ENCODE results near the gene TPD52L1.

The TPD52L1 gene

DNA sequence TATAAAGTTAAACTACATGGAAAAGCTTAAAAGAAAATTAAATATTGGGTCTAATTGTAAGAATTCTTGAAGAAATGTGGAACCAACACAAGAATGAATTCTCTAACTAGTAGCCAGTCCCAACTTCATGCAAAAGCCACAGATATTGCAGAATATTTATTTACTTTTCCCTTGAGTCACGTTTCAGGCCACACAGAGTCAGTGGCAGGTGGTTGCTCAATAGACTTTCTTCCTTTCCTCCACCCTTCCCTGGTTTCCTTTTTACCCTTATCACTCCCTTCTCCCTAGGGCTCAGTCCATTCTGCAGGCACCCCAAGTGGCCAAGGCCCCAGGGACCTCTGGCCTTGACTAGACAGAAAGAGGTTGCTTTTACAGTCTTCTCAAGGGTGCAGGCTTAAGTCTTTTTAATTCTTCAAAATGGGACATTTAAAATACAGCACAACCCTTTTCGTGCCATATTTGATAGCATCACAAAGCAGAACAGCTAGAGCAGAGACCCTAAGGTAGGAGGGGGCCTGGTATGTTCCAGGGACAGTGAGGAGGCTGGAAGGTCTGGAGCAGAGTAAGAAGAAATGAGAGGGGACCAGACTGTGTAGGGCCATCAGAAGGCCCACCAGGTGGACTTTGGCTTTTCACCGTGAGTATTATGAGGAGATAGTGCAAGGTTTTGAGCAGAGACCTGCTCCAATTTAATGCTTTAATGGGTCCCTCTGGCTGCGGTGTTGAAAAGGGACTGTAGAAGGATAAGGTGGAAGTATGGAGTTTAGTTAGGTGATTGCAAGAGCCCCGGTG lies 83.2 kb downstream of the TPD52L1 start:
- DNase-seq (ENCODE audit: low read depth in 2 of 2): no peak

GRCh38 chr6:125237764-125238163 lies 84.2 kb downstream of the TPD52L1 start:
- DNase-seq (ENCODE audit: low read depth in 2 of 2): no peak

- no peak for DNase-seq (ENCODE audit: low read depth in 2 of 2)
Measured at GRCh38 chr6:125245109-125245508, 91.5 kb downstream of the TPD52L1 start.

- no peak for DNase-seq (ENCODE audit: low read depth in 2 of 2)
Measured at GRCh38 chr6:125245523-125246264, 92.1 kb downstream of the TPD52L1 start.

GRCh38 chr6:125246566-125246965 lies 93.0 kb downstream of the TPD52L1 start:
- no peak for DNase-seq (ENCODE audit: low read depth in 2 of 2)

DNA sequence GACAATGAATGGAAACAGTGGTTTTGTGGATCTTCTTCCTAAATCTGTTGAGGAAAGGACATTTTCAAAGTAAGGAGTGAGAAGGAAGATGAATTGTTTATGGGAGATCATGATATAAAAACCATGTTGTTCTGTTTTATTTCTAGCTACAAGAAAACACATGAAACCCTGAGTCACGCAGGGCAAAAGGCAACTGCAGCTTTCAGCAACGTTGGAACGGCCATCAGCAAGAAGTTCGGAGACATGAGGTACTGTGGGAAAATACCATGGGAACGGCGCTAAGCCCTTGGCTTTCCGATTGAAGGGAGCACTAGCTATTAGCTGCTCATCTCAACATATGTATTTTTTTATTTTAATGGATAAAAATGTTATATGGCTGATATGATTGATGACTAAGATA lies 94.6 kb downstream of the TPD52L1 start:
- DNase-seq (ENCODE audit: low read depth in 2 of 2): no peak

DNA sequence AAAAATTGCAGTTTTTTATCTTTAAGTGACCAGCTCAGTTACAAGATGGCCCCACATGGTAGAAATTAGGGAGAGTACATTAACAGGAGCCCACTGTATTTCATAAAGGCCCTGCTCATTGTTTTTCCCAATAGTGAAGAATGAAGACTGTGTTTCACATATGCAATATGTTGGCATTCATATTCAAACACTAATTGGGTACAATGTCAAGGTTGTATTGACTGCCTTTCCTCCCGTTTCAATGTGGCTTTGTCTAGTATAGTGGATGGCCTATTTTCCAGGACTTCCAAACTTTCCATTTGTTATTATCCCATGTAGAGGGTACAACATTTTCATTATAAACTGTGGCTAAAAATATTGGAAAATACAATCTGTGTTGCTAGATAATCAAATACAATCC lies 96.9 kb downstream of the TPD52L1 start:
- no peak for DNase-seq (ENCODE audit: low read depth in 2 of 2)

DNA sequence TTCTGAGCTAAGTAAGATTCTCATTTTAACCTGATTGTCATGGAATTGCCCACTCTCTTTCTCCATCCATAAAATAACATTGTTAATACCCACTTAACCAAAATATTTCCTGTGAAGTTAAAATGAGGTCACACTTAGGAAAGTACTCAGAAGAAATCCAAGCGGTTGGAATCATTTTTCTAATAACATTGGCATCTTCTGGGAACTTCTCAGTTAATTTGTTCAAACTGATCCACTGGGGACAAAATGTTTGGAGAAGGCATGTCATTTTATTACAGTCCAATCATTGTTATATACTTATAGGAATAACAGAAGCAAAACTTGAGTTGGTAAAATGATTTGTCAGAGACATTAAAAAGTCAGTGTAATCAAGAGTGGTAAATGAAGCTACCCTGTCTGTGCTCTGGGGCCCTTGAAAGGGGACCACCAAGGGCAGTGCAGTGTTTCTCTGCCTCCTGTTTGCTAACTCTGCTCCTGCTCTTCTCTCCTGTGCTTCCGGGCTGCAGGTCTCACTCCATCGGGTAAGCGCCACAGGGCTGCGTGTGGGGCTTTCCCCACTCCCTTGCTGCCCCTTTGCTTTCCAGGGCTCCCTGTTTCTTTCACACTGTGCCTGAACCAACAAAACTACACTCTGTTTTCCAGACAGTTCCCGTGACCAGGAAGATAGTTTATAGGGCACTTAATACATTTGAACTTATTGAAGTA lies 98.1 kb downstream of the TPD52L1 start:
- no peak for DNase-seq (ENCODE audit: low read depth in 2 of 2)

GRCh38 chr6:125252891-125253290 lies 99.3 kb downstream of the TPD52L1 start:
- DNase-seq (ENCODE audit: low read depth in 2 of 2): no peak

- DNase-seq (ENCODE audit: low read depth in 2 of 2): no peak
Measured at GRCh38 chr6:125253881-125254280, 100.3 kb downstream of the TPD52L1 start.

DNA sequence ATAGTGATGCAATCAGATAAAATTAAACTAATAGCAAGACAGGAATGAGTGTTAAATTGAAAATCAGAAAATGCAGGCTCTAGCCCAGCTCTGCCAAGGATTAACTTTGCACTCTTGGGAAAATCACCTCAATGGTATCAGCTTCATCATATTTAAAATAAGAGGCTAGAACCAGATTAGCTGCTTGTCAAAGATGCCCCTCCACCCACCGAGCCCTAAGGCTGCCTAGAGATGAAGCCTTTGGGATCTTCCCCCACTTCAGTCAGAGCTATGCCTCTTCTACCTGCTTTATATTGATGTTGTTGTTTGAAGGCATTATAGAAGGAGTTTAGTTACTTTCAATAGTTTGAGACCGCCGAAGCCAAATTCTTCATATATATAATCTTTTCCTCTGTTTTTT lies 100.7 kb downstream of the TPD52L1 start:
- DNase-seq (ENCODE audit: low read depth in 2 of 2): no peak

GRCh38 chr6:125255201-125255600 lies 101.6 kb downstream of the TPD52L1 start:
- DNase-seq (ENCODE audit: low read depth in 2 of 2): no peak

DNA sequence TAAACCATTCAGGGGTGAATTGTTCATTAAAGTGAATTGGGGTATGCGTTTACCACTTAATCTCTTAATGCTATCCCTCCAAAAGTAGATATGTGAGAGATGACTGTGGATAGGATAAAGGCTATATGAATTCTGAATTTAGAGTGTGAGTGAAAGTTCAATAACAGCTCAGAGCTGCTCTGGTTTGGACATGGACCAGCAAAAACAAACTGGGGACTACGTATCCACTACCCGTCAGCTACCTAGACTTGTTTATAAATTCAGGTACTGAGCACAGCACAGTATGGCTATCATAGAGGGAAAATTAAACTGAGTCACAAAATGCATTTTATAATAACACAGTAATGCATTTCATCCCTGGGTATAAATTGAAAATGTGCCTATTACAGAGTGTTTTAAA lies 103.8 kb downstream of the TPD52L1 start:
- no peak for DNase-seq (ENCODE audit: low read depth in 2 of 2)

DNA sequence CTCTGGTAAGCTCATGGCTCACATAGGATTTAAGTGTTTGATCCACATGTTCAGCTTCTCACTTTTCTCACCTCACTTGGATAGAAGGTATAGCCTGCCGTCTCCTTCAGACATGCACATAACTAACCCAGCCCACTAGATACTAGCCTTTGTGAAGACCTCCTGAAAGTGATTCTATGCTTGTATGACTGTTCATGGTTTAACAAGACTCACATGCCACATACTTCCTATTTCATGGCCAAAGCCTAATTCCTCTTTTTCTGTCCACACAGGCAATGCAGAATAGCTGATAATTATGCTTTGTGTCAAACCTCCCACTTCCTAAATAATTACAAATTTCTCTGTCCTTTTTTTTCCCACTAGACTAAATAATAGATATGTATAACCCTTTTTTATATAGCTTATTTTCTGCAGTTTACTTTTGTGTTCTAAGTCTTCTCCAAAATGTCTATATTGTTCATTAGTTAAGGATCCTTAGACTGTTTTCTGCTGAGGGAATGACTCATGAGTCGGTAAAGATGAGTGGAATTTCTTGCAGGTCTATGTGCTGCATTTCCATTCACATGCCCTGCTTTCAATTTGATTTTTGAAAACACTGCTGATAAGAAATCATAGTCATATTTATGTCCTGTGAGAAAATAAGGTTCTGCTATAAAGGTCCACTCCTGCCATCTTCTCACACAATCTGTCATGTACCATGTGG lies 105.2 kb downstream of the TPD52L1 start:
- no peak for DNase-seq (ENCODE audit: low read depth in 2 of 2)

DNA sequence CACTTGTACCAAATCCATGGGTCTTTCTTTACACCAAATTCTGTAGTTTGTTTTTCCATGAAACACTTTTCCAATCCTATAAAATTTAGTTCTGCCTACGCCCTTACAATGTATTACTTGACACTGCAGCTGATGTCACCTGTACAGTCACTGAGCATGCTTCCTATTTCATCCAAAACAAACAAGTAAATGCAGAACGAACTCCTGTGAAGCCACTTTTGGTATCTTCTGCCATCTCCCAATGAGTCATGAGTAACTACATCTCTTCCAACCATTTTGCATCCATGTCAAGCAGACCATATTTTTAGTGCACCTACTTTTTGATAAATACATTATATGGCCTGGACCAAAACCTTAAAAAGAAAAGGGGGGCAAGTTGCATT lies 105.8 kb downstream of the TPD52L1 start:
- DNase-seq (ENCODE audit: low read depth in 2 of 2): no peak

- no peak for DNase-seq (ENCODE audit: low read depth in 2 of 2)
Measured at GRCh38 chr6:125262016-125263013, 108.7 kb downstream of the TPD52L1 start.

DNA sequence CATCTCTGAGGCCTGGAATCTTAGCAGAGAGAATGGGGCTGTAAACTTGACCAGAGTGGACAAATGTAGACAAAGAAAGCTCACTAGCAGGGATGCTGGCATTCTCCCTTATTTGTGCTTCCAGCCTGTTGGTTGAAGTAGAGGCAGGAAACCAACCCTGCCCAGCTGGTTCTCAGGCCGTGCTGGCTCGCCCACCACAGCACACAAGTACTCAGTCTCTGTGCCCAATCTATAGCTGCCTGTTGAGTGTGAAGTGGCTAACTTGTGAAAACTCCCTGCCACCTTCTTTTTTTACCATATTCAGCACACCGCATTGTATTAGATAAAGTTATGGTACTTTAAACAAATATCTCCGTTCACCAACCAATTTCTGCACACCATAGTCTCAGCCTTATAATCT lies 110.9 kb downstream of the TPD52L1 start:
- DNase-seq (ENCODE audit: low read depth in 2 of 2): no peak

DNA sequence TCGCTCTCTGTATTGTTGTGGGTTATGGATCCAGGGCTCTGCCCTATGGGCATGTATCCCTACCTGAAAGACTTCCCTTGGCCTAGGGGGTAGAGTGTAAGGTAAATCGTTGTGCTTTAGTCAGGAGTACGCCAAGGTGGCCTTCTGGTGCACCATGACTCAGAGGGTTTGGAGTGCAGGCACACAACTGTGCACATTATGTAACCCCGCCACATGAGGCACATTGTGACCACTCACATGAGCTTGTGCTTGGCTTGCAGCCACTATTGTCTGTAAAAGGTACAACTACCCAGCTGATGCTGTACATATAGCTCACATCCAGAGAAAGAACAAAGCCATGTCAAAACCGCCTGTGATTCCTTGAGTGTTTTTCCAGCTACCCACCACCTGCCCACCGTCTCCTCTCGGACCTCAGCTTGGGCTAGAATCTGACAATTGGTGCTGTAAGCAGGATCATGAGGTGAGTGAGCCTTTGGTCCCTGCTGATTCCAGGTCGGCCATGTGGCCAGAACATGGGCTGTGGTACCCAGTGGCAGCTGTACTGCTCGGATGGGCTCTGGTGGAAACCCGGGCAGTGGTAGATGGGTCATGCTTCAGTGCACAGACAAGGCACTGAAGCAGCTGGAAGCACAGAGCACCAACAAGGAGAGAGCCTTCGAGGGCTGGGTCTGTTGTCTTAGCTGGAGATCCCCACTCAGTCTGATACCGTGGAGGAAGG lies 114.4 kb downstream of the TPD52L1 start:
- no peak for DNase-seq (ENCODE audit: low read depth in 2 of 2)

DNA sequence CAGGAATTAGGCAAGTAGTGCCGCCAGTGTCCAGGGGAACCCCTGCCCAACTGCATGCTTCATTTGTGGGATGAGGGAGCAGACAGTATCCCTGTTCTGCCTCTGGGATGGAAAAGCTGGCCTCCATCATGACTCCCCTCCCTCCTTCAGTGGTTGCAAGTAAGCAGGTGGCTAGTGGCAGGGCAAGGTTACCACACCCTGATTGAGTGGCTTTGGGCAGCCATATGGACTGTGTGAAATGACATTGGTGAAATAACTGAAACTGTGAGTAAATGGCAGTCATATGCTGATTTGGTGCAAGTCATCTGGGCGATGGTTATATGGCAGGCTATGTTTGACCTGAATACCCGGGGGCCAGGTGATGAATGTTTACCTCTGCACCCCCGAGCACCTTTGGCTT lies 115.2 kb downstream of the TPD52L1 start:
- no peak for DNase-seq (ENCODE audit: low read depth in 2 of 2)

- no peak for DNase-seq (ENCODE audit: low read depth in 2 of 2)
Measured at GRCh38 chr6:125269328-125269985, 115.9 kb downstream of the TPD52L1 start.

Measured in stimulated activated CD8-positive, alpha-beta memory T cell treated with anti-CD3 and anti-CD28 coated beads, Interleukin-2, amount 100 ng/mL, for 1 hour (primary cell).